SK-N-MC (cell line): ENCODE results near the gene CD1D.
"Not testable (repeated sequence)": the region's sequence is repeated elsewhere in the genome, so short reads cannot be mapped to it uniquely, and the experiment has no call there.

Source experiments
- DNase-seq: peaks from one replicate; pipeline ENCODE4 v3.0.0-alpha.2; 2011; ENCODE audit warnings: low read depth, low spot score
- H3K27ac ChIP-seq: fragments of 200-600 bp; sonication (generic); 2 replicates; pipeline ENCODE4 v1.5.1; 2016; ENCODE audit warnings: mixed run types
- H3K36me3 ChIP-seq: fragments of 200-600 bp; sonication (generic); 2 replicates; pipeline ENCODE4 v1.6.1; 2017; ENCODE audit warnings: antibody characterized with exemption, low read length, mixed read lengths; ENCODE audit not compliant: insufficient read depth
- H3K4me3 ChIP-seq: fragments of 200-600 bp; sonication (generic); 2 replicates; pipeline ENCODE4 v1.5.1; 2016
- H3K9ac ChIP-seq: fragments of 200-600 bp; sonication (generic); 2 replicates; pipeline ENCODE4 v1.8.0; 2017; ENCODE audit warnings: mixed run types, mixed read lengths; ENCODE audit not compliant: insufficient read length
- H3K9me3 ChIP-seq: fragments of 200-600 bp; sonication (generic); 2 replicates; pipeline ENCODE4 v1.6.1; 2017; ENCODE audit warnings: low read depth, mild to moderate bottlenecking, antibody characterized with exemption, low read length, moderate library complexity, mixed read lengths
- EZH2 ChIP-seq: fragments of 200-600 bp; sonication (generic); IDR thresholded peaks from one replicate; pipeline ENCODE4 v1.6.1; 2017; ENCODE audit warnings: antibody characterized with exemption
- FOXP2 ChIP-seq: optimal IDR thresholded peaks from 2 replicates; pipeline ENCODE3; 2011; ENCODE audit warnings: mild to moderate bottlenecking, moderate library complexity; ENCODE audit not compliant: insufficient read depth; ENCODE audit errors: extremely low read length, control extremely low read depth
- POLR2AphosphoS5 ChIP-seq: IDR thresholded peaks from 2 replicates; pipeline ENCODE4 v1.6.1; 2012; ENCODE audit warnings: mild to moderate bottlenecking, low read depth, low read length, borderline replicate concordance

CD1D gene

GRCh38 chr1:158208586-158209116, 28.0 kb downstream of the CD1D start:
- Histone ChIP-seq H3K9me3 (no peaks in the 10 kb centered on the region), H3K4me3 (no peak overlapping the region), H3K9ac (no peak overlapping the region), H3K27ac (no peak overlapping the region), H3K36me3 (no peaks in the 10 kb centered on the region)
- no peak for TF ChIP-seq EZH2
- TF ChIP-seq POLR2AphosphoS5 = no peak
- TF ChIP-seq FOXP2 = no peak
- no peak for DNase-seq

GRCh38 chr1:158212320-158212719, 31.6 kb downstream of the CD1D start:
- H3K9ac ChIP-seq = no peak overlapping the region
- no peak for DNase-seq
- H3K27ac ChIP-seq = no peak overlapping the region
- no peak overlapping the region for H3K4me3 ChIP-seq
- TF ChIP-seq POLR2AphosphoS5 (no peak), EZH2 (no peak), FOXP2 (no peak)
- no peaks in the 10 kb centered on the region for H3K36me3 ChIP-seq
- no peaks in the 10 kb centered on the region for H3K9me3 ChIP-seq

- not testable (repeated sequence) for H3K36me3 ChIP-seq, H3K9ac ChIP-seq, DNase-seq, H3K9me3 ChIP-seq, H3K4me3 ChIP-seq, H3K27ac ChIP-seq
These were observed 42.8 kb downstream of the CD1D start for GRCh38 chr1:158223445-158223844.

- TF ChIP-seq POLR2AphosphoS5 = no peak
- TF ChIP-seq FOXP2 = no peak
- no peak for TF ChIP-seq EZH2
- H3K4me3 ChIP-seq = no peak overlapping the region
- H3K36me3 ChIP-seq = no peaks in the 10 kb centered on the region
- DNase-seq = no peak
- H3K9me3 ChIP-seq = no peaks in the 10 kb centered on the region
- no peak overlapping the region for H3K27ac ChIP-seq
- no peak overlapping the region for H3K9ac ChIP-seq
These were observed 47.4 kb downstream of the CD1D start for GRCh38 chr1:158227904-158228623.
